GM21381 (cell line): ENCODE data around the gene KCNG3.

Source experiments
- ATAC-seq: cut with Tn5 transposase; IDR thresholded peaks from one replicate; pipeline ENCODE4 v1.9.1; 2021; ENCODE audit warnings: mild to moderate bottlenecking, moderate library complexity; ENCODE audit not compliant: unreplicated experiment

KCNG3 gene, protein sequence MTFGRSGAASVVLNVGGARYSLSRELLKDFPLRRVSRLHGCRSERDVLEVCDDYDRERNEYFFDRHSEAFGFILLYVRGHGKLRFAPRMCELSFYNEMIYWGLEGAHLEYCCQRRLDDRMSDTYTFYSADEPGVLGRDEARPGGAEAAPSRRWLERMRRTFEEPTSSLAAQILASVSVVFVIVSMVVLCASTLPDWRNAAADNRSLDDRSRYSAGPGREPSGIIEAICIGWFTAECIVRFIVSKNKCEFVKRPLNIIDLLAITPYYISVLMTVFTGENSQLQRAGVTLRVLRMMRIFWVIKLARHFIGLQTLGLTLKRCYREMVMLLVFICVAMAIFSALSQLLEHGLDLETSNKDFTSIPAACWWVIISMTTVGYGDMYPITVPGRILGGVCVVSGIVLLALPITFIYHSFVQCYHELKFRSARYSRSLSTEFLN

DNA sequence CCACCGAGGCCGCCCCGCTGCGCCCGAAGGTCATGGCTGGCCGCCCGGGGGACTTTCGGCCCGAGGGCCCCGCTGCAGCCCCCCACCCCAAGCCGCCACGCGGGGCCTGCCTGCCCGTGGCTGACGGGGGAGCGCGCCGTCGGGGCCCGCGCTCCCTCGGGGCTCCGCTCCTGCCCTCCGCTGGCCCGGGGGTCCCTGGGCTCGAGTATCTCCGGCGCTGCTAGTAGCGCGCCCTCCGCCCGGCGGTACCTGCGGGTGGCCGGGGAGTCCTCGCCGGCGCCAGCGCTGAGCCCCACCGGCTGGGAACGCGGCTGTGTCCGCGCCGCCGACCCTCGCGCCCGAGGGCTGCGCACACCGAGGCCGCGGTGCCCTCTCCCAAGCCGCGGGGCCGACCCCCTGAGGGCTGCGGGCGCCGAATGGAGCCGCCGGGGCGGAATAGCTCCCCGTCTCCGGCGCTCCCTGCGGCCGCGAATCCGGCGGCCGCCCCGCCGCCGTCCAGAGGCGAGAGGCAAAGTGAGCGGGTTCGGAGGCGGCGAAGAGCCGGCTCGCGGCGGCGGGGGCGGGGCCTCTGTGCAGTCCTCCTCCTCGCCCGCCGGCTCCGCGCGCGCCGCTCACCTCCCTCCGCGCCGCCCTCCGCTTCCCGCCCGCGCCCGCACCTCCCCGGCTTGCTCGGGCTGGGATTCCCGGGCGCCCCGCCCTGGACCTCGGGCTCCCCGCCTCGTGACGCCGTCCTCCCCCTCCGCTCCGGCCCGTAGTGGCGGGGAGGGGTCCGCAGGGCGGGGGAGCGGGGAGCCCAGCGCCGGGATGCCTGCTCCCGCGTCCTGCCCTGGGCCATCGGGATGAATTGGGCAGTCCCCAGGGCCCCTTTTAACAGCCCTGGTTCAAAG lies at the start of gene KCNG3:
TSS of gene KCNG3 (minus strand) at position 515 of the 887 bp plus-strand sequence. CDS start at position 34, 481 bp downstream.
- ATAC-seq: peak; percentile 63

GRCh38 chr2:42542871-42543270 lies 49.1 kb upstream of the KCNG3 start:
- no peak for ATAC-seq

DNA sequence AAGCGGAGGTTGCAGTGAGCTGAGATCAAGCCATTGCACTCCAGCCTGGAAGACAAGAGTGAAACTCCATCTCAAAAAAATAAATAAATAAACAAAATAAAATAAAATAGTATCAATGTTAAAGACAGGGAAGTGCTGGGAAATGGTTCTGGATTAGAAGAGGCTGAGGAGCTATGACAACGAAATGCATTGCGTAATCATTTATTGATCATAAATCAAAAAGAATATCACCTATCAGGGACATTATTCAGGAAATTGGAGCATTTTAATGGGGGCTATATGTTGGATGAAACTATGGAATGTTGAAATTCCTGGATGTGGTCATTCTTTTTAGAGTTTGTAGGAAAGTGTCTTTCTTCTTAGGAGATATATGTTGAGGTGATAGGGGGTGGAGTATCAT lies 43.7 kb upstream of the KCNG3 start:
- ATAC-seq: no peak

GRCh38 chr2:42532397-42532796 lies 38.6 kb upstream of the KCNG3 start:
- ATAC-seq: no peak

GRCh38 chr2:42523341-42523740 lies 29.6 kb upstream of the KCNG3 start:
- no peak for ATAC-seq

- no peak for ATAC-seq
These were observed 28.3 kb upstream of the KCNG3 start for GRCh38 chr2:42522035-42522434.

- ATAC-seq: no peak
These were observed 25.8 kb upstream of the KCNG3 start for GRCh38 chr2:42519624-42520023.

- ATAC-seq: no peak
These were observed 22.7 kb upstream of the KCNG3 start for GRCh38 chr2:42516418-42516901.

- ATAC-seq: no peak
These were observed 19.6 kb upstream of the KCNG3 start for GRCh38 chr2:42513252-42513918.

DNA sequence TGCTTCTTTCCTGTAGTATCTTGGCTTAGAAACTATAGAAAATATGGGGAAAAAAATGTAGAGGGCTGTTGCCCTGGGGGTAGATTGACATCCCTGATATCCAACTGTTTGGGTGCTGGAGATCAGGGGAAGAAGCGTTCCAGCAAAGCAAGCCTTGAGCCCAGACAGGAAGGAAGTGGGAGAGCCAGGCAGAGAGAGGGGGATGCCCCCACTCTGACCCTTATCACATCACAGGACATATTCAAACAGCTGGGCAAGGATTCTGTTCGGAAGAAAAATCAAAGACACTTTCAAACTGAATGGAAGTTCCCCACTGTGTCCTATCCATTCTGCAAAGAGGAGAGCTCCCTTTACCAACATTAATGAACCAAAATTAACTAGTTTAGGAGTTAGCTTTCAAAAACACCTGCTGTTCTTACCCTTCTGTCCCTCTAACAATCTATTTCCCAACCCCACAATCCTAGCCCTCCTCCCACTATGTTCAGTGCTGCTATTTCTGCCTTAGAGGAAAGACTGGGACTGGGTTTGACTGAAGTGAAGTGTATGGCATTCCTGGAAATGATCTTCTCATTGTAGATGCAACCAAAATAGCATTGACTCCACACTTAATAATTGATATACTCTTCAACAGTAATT lies 16.9 kb upstream of the KCNG3 start:
- ATAC-seq: no peak

GRCh38 chr2:42510191-42510590 lies 16.4 kb upstream of the KCNG3 start:
- ATAC-seq: no peak

- ATAC-seq: no peak
These were observed 10.8 kb upstream of the KCNG3 start for GRCh38 chr2:42504364-42505230.

DNA sequence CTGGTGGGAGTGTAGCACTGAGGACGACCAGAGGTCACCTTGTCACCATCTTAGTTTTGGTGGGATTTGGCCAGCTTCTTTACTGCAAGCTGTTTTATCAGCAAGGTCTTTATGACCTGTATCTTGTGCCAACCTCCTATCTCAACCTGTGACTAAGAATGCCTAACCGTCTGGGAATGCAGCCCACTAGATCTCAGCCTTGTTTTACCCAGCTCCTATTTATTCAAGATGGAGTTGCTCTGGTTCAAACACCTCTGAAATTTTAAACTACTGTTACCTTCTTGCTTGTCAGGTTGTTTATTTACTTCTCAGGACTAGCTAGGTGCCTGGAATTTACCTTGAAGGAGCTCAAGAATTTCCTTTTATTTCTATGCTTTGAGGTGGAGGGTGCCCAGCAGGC lies 9.5 kb upstream of the KCNG3 start:
- ATAC-seq: no peak

DNA sequence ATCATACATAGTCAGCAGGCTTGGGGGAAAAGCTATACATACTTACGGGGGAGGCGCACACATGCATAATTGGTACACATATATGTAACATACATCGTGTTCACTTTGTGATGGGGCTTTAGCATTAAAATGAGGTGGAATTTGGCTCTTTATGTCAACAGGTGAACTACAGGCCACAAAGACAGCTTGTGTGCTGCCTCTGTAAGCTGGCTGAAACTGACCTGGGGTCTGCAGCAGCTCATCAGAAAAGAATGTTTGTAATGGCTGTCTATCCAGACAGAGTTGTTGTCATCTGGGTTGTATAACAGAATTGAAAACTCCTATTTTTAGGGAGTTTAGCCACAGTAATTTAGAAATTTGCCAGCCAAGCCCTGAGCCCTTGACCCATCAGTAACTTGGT lies 4.7 kb upstream of the KCNG3 start:
- no peak for ATAC-seq

DNA sequence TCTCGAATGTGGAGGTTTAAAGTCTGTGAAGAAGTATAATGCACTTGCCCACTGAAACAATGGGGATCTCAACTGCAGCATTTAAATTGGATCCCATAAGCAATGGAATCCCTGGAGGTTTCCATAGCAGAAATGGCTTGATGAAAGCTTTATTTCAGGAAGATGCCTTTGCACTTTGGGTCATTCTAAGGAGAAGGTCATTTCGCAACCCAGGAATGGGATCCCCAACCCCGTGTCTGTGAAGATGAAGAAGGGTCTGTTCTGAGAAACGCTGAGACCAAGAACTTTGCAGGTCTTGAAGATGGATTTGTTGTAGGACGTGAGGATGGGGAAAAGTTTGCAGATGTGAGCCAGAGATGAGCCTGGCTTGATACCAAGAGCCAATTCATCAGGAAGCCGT lies 1.8 kb upstream of the KCNG3 start:
- no peak for ATAC-seq

- no peak for ATAC-seq
These were observed 1.4 kb upstream of the KCNG3 start for GRCh38 chr2:42495234-42495581.

GRCh38 chr2:42494355-42495233 lies 812 bp upstream of the KCNG3 start:
- ATAC-seq: peak; percentile 63

DNA sequence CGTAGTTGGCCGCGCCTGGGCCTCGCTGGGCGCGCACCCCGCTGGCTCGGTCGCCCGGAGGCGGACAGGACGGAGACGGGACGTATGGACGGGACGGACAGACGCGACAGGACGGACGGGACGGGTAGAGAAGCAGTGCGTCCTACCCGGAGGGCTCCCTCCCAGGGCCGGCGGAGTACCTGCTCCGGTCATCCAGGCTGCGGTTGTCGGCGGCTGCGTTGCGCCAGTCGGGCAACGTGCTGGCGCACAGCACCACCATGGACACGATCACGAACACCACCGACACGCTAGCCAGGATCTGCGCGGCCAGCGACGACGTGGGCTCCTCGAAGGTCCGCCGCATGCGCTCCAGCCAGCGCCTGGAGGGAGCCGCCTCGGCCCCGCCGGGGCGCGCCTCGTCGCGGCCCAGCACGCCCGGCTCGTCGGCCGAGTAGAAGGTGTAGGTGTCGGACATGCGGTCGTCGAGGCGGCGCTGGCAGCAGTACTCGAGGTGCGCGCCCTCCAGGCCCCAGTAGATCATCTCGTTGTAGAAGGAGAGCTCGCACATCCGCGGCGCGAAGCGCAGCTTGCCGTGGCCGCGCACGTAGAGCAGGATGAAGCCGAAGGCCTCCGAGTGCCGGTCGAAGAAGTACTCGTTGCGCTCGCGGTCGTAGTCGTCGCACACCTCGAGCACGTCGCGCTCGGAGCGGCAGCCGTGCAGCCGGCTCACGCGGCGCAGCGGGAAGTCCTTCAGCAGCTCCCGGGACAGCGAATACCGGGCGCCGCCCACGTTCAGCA lies 903 bp downstream of the KCNG3 start:
- no peak for ATAC-seq
